ENCODE measurements around the gene RSAD1.

RSAD1 gene

GRCh38 chr17:50478391-50479381, at the start of gene RSAD1:
TSS of gene RSAD1 (plus strand) at chr17:50478860. CDS start at chr17:50478885, 25 bp downstream.
- peak; percentile 70 for DNase-seq (ENCODE audit: low read depth)

GRCh38 chr17:50429793-50430192, 48.9 kb upstream of the RSAD1 start:
- no peak for DNase-seq (ENCODE audit: low read depth)

GRCh38 chr17:50430821-50431618, 47.6 kb upstream of the RSAD1 start:
- DNase-seq (ENCODE audit: low read depth): no peak

- no peak for DNase-seq (ENCODE audit: low read depth)
Observed at GRCh38 chr17:50432125-50432762, 46.4 kb upstream of the RSAD1 start.

GRCh38 chr17:50437409-50437808, 41.3 kb upstream of the RSAD1 start:
- no peak for DNase-seq (ENCODE audit: low read depth)

GRCh38 chr17:50439008-50439407, 39.7 kb upstream of the RSAD1 start:
- DNase-seq (ENCODE audit: low read depth): no peak

- no peak for DNase-seq (ENCODE audit: low read depth)
Observed at GRCh38 chr17:50440172-50440837, 38.4 kb upstream of the RSAD1 start.

DNA sequence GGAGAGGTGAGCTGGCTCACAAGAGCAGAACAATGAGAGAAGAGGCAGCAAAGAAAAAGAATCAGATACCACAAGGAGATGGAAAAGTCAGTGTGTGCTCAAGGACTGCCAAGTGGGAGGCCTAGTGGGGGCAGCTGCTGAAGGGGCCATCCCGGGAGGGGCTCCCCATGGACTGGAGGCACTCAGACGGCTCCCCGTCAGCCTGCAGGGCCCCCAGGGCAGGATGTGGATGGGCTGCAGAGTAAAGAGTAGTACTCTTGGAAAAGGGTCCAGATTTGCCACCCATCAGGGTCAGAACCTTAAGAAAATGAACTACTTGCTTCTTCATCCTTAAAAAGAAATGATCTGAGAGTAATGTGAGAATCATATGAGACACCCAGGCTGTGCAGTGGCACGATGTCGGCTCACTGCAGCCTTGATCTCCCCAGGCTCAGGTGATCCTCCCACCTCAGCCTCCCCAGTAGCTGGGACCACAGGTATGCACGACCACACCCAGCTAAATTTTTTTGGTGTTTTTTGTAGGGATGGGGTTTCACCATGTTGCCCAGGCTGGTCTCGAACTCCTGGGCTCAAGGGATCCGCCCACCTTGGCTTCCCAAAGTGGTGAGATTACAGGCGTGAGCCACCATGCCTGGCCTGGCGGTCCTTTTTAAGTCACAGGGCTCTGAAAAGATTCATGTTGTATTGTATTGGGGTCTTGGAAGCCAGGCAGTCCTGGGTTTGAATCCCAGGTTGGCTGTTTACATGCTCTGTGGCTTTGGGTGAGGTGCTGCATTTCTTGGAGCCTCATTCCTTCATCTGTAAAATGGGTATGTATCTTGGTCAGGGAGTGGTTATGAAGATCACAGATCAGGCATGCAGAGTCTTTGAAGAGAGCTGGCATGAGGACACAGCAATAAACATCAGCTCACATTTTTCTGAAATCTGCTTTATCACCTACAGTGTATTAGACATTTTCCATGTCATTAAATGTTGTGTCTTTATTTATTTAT, 37.5 kb upstream of the RSAD1 start:
- no peak for DNase-seq (ENCODE audit: low read depth)

- no peak for DNase-seq (ENCODE audit: low read depth)
Observed at GRCh38 chr17:50443505-50443974, 35.1 kb upstream of the RSAD1 start.

DNA sequence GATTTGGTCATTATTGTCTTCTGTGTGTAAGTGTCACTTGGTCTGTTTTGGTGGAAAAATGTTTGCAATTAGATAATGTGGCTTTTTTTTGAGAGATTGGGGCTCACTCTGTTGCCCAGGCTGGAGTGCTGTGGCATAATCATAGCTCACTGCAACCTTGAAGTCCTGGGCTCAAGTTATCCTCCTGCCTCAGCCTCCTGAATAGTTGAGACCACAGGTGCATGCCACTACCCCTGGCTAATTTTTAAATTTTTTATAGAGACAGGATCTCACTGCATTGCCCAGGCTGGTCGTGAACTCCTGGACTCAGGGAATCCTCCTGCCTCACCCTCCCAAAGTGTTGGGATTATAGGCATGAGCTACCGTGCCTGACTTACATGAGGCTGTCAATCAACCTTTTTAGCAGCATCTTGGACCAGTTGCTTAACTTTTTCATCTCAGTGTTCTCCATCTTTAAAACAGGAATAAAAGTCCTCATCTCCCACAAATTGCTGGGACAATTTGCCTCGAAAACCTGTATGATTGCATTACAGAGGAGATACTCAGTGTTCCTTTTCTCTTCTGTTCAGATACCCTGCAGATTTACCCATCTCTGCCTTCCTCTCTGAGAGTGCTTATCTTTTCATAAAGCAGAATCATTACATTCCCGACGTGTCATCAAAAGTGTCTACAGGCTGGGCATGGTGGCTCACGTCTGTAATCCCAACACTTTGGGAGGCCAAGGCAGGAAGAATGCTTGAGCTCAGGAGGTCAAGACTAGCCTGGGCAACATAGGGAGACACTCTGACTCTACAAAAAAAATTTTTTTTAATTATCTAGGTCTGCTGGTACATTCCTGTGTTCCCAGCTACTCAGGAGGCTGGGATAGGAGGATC, 33.6 kb upstream of the RSAD1 start:
- DNase-seq (ENCODE audit: low read depth): no peak

DNA sequence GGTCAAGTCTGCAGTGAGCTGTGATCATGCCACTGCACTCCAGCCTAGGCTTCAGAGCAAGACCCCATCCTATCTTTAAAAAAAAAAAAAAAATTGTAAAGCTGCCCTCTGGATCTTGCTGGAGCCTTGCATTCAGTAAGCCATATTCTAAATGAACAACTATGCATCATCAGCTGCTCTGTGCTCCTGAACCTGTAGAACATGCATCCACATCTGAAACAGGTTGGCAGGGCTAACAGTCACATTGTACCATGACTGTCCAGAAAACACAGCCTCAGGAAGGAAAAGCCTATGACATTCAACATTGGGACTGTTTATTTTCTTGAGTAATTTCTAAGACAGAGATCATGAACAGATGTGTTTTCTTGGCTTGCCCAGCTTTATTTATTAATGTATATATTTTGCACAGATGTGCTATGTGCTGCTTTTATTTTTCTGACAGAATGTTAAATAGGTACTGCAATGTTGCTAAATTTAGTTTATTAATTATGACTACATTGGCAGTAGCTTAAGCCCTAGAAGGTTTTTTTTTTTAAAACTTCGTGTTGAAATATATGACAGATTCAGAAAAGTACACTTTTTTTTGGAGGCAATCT, 32.8 kb upstream of the RSAD1 start:
- DNase-seq (ENCODE audit: low read depth): no peak

DNA sequence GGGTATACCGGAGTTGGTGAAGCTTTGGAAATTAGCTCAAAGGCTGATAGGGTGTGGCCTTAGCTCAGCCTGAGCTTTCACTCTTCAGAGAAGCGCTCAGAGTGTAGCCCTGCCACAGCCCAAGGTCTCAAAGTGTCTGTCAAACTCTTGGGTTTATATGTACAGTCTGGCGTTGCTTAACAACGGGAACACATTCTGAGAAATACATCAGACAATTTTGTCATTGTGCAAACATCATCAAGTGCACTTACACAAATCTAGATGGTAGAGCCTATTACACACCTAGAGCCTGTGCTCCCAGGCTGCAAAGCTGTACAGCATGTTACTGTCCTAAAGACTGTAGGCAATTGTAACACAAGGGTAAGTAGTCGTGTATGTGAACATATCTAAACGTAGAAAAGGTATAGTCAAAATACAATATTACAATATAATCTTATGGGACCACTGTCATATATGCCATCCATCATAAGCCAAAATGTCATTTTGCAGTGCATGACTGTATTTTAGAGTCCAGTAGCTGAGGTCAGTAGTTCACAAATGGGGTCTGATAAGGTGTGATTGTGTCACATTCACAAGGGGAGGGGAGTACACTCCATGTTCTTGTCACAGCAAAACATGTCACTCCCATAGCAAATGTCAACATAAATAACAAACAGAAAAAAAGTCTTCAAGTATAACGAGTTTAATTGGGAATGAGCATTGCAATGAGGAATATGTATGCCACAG, 30.6 kb upstream of the RSAD1 start:
- DNase-seq (ENCODE audit: low read depth): no peak

DNA sequence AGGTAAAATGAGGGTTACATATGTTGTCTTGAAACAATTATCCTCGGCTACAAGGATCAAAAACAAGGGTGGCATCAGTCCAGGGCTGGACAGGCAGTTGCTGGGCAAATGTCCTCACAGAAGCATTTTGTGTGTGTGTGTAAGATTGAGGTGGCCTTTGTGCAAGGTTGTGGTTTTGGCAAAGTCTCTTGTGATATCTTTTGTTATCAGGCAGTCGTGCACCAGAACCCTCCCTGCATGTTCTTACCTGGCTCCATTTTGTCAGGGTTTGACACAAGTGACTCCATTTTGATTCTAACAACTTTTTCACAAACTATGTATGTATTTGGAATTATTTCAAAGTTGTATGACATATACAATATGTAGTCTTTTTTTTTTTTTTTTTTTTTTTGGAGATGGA, 30.0 kb upstream of the RSAD1 start:
- no peak for DNase-seq (ENCODE audit: low read depth)

DNA sequence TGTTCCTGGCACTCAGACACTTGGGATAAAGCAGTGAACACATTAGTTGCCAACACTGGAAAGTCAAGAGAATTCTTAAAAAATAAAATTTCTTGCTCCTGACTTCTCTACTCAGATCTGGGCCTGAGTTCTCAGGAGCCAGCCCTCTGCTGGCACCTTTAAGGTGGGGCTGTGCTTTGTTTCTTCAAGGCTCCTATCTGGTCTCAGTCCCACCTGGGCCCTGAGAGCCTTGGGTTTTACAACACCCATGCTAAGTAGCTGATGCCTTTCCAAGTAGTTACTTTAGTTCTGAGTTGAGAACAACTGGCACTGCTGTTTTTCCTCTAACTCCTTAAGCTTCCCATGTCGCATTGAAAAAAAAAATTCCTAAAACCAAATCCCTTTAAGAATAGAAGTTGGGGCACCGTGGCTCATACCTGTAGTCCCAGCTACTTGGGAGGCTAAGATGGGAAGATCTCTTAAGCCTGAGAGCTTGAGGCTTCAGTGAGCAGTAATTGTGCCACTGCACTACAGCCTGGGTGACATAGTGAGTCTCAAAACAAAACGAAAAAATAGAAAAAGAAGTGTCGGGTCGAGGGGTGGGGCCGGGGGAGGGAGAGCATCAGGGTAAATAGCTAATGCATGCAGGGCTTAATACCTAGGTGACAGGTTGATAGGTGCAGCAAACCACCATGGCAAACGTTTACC, 26.6 kb upstream of the RSAD1 start:
- no peak for DNase-seq (ENCODE audit: low read depth)

DNA sequence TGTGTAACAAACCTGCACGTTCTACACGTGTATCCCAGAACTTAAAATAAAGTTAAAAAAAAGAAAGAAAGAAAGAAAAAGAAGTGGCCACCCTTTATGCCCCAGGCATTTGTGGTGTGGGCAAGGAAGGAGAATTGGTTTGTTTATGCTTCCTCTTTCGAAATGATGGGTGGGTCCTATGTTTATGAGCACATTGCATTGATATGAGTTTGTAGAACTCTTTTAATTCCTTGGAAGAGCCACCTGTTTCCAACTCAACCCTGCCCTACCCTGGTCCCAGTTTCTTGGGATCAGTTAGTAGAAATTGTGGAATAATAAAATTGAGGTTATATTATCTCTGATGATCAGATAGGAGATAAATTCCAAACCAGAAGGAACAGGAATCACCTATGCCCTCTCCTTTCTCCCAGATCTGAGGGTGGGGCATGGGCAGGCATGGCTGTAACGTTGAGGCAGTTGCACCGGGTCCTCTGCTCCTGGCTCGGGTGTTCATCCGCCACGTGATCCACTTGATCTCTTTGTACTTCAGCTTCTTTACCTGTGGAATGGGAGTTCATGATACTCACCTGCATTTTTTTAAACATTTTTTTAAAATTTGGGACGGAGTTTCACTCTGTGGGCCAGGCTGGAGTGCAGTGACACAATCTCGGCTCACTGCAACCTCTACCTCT, 25.9 kb upstream of the RSAD1 start:
- DNase-seq (ENCODE audit: low read depth): no peak

- no peak for DNase-seq (ENCODE audit: low read depth)
Observed at GRCh38 chr17:50453901-50454300, 24.8 kb upstream of the RSAD1 start.

- no peak for DNase-seq (ENCODE audit: low read depth)
Observed at GRCh38 chr17:50457621-50458020, 21.0 kb upstream of the RSAD1 start.
